GM21619 (cell line): ENCODE data around the gene CELSR1.

Source experiments
- ATAC-seq: cut with Tn5 transposase; IDR thresholded peaks from one replicate; pipeline ENCODE4 v1.9.1; 2021; ENCODE audit not compliant: unreplicated experiment

The CELSR1 gene

DNA sequence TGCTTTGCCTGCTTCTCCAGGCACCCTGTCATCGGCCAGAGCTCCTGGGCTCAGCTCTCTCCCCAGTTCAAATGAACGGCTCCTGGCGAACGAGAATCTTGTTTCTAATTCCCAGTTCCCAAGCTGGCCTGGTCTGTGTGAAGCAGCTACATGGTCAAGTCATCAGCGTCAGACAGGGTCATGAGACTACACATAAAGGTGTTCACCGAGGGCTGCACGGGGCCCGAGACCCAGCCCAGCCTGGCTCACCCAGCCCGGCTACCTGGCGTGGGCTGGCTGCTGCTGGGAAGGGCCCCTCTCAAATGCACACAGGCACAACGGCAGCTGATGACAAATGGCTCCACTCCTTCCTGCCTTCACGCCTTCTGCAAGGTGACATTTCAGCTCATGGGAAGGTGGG is 14.6 kb upstream of the CELSR1 start:
- no peak for ATAC-seq

DNA sequence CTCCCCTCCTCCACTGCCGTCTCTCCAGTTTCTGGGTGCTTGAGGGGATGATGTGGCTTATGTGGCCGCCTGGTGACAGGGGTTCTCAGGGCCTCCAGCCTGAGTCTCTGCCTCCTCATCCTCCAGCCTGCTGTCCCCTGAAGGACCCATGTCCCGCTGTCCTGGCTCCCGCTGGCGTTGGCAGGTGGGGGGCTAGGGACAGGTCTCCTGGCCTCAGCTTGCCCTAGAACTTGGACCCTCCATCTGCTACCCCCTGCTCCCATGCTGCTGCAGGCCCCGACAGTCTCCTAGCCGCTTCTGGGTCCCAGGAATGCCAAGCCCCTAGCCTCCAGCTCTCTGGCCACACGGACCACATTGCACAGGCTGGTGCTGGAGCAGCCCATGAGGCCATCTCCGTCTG is 13.9 kb upstream of the CELSR1 start:
- ATAC-seq = no peak

DNA sequence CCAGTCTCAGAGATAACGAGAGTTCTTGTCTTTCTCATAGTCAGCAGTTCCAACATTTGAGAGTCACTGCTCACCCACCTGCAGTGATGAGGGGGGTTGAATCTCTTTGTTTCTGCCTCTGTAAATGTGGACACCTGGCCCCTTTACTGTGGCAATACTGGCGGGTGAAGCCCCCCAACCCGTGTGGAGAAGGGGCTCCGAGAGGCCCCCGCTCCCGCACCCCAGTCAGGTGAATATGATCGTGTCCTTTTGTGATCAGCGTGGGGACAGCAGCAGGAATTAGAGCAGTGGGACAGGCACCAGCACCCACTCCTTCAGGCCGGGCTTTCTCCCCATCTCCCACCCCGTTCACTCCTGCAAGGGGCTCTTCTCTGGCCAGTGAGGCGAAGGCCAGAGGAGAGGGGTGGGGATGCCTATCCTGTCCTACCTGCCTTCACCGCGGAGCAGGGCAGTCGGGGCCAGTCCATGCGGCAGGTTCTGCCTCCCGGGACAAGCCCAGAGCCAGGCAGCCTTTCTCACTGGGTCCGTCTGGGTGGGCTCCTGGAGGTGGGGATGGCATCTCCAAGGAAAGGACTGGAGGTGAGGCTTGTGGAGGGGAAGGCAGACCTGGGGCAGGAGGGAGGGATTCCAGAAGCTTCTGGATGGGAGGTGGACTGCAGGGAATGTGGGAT is 12.7 kb upstream of the CELSR1 start:
- ATAC-seq = no peak

DNA sequence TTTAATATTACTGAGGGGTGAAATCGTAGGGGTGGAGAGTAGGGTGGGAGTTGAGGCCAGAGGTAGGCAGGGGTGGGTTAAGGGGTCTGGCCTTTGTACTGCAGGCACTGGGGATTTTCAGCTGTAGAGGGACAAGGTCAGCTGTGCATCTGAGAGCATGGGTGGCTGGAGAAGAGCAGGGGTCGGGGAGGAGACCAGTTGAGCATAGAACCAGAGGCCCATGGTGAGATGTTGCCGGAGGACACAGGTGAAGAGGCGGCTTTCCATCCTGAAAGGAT is 12.1 kb upstream of the CELSR1 start:
- ATAC-seq = no peak

DNA sequence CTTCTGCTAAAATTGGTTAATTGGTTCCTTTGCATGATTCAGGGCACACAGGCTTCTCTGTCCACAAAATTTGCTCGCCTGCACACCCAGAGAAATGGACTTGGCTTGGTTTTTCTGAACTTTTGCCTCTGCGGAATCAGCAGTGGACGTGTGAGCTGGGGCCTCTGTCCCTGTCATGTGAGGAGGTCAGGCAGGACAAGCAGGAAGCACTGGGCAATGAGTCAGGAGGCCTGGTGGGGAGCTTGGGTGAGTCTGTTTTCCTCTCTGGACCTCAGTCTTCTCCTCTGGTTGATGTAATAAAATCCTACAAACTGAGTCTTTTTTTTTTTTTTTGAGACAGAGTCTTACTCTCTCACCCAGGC is 10.4 kb upstream of the CELSR1 start:
- ATAC-seq = no peak

DNA sequence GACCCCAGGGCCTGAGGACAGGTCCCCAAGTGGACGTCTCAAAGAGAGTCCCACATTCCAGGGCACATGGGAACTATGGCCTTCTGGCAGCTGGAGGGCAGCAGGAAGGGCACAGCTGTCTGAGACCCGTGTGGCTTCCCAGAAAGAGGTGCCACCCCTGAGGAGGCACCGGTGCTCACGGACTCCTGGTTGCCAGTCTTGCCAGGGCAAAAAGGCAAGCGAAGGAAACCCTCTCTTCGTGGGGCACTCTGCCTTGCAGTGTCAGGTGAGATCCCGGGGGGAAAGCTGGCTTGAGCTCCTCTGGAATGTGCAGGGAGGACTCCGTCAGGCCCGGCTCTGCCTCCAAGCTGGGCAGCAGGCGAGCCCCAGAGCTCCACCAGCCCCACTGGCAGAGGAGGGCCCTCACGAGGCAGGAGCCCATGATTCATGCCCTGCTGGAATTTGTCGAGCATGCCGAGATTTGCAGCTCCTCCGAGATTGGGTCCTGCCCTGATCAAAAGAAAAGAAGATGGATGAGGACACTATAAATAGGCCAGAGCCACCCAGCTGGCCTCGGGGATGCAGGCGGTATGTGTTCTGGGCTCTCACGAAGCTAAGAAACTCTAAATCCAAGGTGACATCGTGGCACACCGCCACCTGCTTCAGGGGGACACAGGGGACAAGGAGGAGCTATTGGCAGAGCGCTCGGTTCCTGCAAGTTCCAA is 9.9 kb upstream of the CELSR1 start:
- ATAC-seq = no peak

DNA sequence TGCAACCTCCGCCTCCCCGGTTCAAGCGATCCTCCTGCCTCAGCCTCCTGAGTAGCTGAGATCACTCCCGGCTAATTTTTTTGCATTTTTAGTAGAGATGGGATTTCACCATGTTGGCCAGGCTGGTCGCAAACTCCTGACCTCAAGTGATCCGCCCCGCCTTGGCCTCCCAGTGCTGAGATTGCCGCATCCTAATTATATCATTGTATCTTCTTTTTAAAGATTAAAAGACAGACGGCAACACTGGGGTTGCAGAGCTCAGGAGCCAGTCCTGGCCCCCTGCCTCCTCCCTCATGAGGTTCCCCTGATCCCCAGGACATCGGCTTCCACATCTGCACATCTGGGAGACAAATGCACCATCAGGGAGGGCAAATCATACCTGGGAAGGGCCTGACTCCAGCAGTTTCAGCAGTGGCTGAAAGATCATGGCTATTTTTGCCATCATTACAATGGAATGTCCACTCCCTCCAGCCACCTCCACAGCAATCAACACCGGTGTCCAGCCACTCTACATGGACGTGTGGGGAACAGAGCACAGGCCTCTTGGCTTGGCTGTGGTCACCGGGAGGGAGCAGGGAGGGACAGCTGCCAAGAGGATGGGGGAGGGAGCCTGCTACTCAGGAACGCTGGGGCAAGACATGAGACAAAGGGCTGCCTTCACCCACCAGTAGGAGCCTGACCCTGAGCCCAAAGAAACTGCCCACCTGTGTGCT is 9.2 kb upstream of the CELSR1 start:
- no peak for ATAC-seq

DNA sequence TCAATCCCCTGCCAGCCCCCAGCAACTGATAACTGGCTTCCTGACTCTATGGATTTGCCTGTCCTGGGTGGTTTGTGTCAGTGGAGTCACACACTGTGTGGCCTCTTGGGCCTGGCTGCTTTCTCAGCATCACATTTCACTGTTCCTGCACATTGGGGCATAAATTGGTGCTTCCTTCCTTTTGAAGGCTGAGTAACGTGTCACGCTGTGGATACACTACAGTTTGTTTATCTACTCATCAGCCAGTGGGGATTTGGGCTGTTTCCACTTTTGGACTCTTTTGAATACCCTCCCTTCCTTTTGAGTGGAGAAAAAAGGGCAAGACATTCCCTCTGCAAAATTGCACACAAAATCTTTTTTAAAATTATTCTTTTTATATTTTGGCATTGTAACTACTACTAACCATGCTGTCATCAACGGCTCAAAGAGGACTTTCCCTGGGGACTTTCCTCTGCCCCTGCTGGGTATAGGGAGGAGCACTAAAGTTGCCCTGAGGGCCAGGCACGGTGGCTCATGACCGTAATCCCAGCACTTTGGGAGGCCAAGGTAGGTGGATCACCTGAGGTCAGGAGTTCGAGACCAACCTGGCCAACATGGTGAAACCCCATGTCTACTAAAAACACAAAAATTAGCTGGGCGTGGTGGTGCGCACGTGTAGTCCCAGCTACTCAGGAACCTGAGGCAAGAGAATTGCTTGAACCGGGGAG is 7.8 kb upstream of the CELSR1 start:
- no peak for ATAC-seq

DNA sequence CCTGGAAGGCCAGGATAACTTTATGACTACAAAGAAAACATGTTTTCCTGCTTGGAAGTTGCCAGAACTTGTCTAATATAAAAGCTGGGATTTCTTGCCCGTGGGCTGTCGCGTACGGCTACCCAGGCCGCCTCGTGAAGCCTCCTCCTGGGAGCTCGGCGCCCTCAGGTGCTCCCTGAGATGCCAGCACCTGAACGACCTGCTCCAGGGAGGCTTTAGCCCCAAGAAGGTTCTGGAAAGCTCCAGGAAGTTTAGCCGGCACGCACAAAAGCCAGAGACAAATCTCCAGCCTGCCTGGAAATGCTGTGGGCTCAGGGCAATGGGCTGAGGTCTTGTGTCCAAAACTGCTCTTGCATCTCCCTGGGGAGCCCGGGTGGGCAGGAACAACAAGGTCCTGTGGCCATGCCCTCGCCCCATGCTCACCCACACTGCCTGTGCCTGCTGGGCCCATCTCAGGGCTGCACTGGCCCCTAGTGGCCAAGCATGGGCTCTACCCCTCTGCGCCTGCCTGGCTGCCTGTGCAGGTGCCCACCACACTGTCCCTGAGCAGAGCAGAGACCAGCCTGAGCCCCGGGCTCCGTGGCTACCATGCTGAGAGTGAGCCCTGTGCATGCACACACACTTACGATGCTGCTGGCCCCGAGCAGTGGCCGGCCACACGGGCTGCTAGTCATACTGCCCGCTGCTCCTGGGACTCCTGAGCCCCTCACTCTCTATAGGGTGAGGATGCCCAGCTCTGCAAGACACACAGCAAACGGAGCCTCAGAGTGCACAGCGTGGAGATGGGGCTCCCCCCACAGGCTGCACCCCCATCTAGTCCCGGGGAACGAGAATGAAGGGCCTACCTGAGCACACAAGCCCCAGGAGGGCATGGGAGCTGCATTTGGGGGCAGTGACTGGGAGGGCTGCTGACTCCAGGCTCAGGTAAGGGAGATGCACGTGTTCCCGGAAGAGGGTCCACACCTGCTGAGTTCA is 4.9 kb upstream of the CELSR1 start:
- no peak for ATAC-seq

DNA sequence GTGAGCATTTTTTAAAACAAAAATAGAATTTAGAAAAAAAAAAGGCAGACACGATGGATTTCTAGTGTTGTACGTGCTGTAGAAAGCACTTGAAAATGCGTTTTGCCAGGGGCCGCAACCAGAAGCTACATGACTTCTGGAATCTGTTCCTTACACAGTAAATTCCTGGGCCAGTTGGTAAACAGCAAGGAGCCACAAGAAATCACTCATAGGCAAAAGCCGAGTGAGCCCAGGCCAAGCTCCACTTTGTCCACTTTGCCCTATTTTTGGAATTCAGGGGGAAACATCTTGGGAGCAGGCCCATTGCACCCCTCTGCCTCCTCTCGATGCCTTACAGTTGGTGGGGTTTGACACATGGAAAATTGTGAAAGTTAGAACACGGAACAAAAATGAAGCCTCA is 4.1 kb upstream of the CELSR1 start:
- ATAC-seq = no peak

DNA sequence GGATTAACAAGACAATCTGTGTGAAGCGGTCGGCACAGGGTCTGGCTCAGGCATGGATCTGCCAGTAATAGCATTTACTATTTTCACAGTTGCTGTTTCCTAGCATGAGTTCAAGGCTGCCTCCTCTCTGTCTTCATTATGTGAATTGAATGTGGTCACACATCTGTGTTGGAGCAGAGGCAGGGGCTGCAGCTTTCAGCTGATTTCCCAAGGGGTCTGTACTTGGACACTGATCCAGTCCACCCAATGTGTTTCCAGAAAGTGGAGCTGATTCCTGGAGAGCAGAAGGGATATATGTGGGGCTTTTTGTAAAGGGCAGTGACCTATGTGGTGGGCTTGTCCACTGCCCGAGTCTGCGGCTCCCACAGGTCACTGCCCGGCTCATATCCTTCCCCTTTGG is 3.5 kb upstream of the CELSR1 start:
- no peak for ATAC-seq

DNA sequence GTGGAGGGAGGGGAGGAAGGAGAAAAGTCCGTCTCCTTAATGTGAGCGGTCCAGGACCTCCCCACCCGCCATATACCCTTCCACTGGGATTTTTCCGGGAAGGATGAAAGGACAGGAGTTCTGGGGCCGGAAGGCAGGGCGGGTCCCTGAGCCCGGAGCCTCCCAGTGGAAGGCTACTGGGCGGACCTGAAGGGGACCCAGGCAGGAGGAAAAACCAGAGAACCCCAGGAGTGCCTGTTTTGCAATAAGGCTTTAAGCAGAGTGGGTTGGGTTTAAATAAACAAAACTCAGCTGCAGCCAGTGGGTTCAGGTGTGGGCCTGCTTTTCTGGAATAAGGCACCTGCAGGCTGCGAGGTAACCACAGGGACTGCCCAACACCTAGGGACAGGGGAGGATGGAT is 1.7 kb upstream of the CELSR1 start:
- no peak for ATAC-seq

DNA sequence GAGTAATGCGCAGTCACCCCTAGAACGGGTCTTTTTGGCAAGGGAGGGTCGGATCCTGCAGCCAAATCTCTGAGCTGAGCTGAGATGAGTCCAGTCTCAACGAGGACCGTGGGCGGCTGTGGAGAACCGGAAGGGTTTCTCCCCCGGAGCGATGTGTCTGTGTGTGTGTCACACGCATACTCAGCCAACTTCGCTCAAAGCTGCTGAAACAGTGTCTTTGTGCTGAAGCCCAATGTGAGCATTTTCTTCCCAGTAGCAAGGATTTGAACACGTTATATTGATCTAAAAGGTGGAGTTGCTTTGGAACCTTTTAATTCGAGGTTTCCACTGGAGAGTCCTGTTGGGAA is 1.4 kb upstream of the CELSR1 start:
- ATAC-seq = no peak

DNA sequence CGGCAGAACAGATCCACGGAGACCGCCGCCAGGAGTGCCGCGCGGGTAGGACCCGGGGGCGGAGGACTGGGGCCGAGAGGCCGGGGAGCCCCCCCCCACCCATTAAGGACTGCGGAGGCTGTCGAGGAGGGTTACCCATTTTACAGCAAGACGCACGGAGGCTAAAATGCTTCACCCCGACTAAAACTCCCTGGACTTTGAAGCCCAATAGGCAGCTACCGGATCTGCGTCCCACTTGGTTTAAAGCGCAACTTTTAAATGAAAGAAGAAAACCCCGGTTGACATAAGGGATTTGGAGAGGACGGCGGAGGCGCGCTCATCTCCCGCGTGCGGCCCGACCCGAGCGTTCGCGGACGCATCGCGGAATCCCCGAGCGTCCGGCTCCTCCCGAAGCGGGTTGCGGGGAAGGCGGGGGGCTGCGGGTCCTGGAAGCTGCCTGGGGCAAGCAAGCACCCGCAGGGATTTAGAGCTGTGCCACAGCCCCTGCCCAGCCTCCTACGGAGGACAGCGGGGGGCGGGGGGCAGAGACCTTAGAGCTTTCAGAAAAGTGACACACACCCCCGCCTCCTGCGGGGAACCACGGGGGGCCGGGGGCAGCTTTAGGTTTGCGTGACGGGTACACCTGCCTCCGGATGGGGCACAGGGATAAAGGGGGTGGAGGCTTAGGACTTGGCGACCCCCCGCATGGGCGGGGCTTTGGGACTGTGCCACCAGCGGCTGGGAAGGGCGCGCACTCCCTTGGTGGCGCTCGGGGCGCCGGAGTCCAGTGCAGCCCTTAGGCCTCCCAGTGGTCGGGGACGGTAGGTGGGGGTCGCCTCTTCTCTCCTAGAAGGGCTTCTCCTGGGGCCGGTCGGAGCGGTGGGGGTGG is 760 bp upstream of the CELSR1 start:
- ATAC-seq = no peak

DNA sequence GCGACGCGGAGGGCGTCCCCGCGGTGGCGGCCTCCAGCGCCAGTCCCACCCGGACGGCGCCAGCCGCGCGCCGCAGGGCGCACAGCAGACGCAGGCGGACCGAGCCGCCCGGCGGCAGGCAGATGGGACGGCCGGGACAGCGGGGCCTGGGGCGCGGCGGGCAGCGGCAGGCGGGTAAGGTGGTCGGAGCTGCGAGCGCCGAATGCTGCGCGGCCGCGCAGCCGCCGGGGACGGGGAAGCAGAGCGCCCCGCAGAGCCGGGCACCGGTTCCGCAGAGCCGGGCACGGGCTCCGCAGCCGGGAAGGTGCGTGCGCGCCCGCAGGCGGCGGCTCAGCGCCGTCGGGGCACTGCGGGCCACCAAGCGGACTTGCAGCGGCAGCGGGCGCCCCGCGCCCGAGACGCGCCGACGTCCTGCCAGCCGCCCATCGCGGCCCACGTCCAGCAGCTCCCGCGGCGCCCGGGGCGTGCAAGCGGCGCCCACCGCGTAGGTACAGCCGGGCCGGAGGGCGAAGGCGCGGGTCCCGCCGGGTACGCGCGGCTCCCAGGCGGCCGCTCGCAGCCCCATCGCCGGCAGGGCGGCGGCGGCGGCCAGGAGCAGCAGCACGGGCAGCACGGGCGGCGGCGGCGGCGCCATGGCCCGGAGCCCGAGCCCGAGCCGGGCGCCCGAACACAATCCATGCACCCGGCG is 739 bp downstream of the CELSR1 start:
- no peak for ATAC-seq

DNA sequence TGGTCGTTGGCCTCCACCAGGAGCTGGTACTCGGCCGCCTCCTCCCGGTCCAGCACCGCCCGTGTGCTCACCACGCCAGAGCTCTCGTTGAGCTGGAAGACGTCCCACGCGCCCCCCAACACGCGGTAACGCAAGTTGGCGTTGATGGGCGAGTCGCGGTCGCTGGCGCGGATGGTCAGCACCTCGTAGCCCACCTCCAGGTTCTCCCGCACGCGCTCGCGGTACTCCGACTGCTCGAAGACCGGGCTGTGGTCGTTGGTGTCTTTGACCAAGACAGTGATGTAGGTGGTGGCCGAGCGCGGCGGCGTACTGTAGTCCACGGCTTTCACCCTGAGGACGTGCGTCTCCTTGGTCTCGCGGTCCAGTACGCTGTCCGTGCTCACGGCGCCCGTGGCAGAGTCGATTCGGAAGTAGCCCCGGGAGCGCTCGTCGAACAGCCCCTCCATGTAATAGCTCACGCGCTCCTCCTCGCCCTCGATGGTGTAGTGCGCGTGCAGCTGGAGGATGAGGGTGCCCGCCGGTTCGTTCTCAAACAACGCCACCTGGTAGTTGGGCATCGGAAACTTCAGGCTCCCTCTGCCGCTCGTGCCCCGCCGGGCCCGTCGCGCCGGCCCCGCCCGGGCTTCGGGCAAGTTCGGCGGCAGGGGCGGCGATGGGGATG is 1.4 kb downstream of the CELSR1 start:
- ATAC-seq = no peak

DNA sequence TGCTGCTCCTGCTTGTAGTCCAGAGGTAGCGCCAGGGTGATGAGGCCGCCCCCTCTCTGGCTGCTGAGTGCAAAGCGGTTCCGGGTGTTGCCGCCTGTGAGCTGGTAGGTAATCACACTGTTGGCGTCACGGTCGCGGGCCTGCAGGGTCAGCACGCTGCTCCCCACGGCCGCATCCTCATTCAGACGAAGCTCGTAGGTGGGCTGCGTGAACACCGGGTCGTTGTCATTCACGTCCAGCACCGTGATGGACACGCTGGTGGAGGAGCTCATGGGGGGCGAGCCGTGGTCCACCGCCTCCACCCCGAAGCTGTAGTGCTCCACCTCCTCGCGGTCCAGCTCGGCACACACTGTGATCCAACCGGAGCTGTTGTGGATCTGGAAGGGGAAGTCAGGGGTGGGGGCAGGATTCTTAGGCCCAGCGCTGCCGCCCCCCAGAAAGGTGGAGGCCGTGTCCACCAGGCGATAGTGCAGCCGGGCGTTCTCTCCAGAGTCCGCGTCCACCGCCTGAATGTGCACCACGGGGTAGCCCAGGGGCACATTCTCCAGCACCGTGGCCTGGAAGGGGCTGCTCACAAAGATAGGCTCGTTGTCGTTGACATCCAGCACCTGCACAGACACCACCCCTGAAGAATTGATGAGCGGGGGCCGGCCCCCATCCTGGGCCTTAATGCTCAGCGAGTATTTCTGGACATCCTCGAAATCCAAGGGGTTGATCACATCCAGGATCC is 2.4 kb downstream of the CELSR1 start:
- ATAC-seq = no peak

DNA sequence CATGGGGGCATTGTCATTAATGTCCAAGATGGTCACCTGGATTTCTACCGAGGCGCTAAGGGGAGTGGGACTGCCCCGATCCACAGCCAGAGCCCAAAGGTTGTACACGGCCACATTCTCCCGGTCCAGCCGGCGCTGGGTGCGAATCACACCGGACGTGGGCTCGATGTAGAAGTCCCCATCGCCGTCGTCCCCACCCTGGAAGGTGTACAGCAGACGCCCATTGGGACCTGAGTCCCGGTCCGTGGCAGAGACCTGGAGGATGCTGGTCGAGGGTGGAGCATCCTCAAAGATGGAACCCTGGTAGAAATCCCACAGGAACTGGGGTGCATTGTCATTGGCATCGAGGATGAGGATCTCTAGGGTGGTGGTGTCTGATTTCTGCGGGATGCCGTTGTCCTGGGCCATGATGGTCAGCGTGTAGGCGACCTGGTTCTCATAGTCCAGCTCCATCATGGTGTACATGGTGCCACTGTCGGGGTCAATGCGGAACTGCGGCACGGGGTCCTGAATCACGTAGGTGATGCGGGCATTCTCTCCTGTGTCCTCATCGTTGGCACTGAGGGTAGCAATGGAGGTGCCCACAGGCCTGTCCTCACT is 3.1 kb downstream of the CELSR1 start:
- no peak for ATAC-seq
